GM21576 (cell line): ENCODE results near the gene APOL1.
A peak's percentile ranks its signal among the peaks of the same experiment; 100 is the strongest.
"Not testable (repeated sequence)": the region's sequence is repeated elsewhere in the genome, so short reads cannot be mapped to it uniquely, and the experiment has no call there.

Experiments
- ATAC-seq: cut with Tn5 transposase; IDR thresholded peaks from one replicate; pipeline ENCODE4 v1.9.1; 2021; ENCODE audit warnings: mild to moderate bottlenecking, moderate library complexity; ENCODE audit not compliant: unreplicated experiment

The APOL1 gene

GRCh38 chr22:36225333-36225922, 27.5 kb upstream of the APOL1 start:
- no peak for ATAC-seq

GRCh38 chr22:36226189-36226588, 26.7 kb upstream of the APOL1 start:
- ATAC-seq: no peak

- ATAC-seq: no peak
Observed at GRCh38 chr22:36227396-36227795, 25.5 kb upstream of the APOL1 start.

GRCh38 chr22:36227806-36228205, 25.1 kb upstream of the APOL1 start:
- no peak for ATAC-seq

- not testable (repeated sequence) for ATAC-seq
Observed at GRCh38 chr22:36228369-36228768, 24.6 kb upstream of the APOL1 start.

- ATAC-seq: no peak
Observed at GRCh38 chr22:36228944-36229343, 24.0 kb upstream of the APOL1 start.

GRCh38 chr22:36229649-36230048, 23.3 kb upstream of the APOL1 start:
- not testable (repeated sequence) for ATAC-seq

GRCh38 chr22:36231051-36231450, 21.9 kb upstream of the APOL1 start:
- ATAC-seq: not testable (repeated sequence)

- no peak for ATAC-seq
Observed at GRCh38 chr22:36232715-36233401, 20.1 kb upstream of the APOL1 start.

- ATAC-seq: no peak
Observed at GRCh38 chr22:36233796-36234195, 19.1 kb upstream of the APOL1 start.

- no peak for ATAC-seq
Observed at GRCh38 chr22:36234213-36234612, 18.7 kb upstream of the APOL1 start.

- ATAC-seq: no peak
Observed at GRCh38 chr22:36234919-36235318, 18.0 kb upstream of the APOL1 start.

GRCh38 chr22:36235585-36235984, 17.3 kb upstream of the APOL1 start:
- ATAC-seq: no peak

- ATAC-seq: no peak
Observed at GRCh38 chr22:36236388-36237319, 16.3 kb upstream of the APOL1 start.

GRCh38 chr22:36237462-36238372, 15.2 kb upstream of the APOL1 start:
- ATAC-seq: no peak

- ATAC-seq: no peak
Observed at GRCh38 chr22:36238373-36239149, 14.4 kb upstream of the APOL1 start.

- no peak for ATAC-seq
Observed at GRCh38 chr22:36239150-36239400, 13.9 kb upstream of the APOL1 start.

- ATAC-seq: peak; percentile 84
Observed at GRCh38 chr22:36239401-36240171, 13.3 kb upstream of the APOL1 start, which contains the start of gene APOL2. Gene APOL2 (minus strand): TSS chr22:36239527. CDS start chr22:36233162, 6,365 bp downstream.

- ATAC-seq: no peak
Observed at GRCh38 chr22:36243986-36244385, 8.9 kb upstream of the APOL1 start.
